Measurements from ENCODE around the gene RGS3.

Gene RGS3

DNA sequence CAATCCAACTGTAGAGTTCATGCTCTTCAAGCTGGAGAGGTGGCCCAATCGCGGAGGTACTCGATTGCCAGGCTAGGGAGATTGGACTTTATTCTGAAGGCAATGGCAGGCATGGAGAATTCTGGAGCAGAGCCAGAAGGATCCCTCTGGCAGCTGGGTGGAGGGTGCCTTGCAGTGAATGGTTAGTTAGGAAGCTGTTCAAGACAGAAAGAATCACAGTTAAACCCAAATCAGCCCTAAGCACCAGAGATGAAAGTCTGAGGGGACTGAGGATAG, 182.4 kb downstream of the RGS3 start:
- FAIRE-seq (no peak), DNase-seq (ENCODE audit: insufficient read length, low spot score) (no peak)
- TF ChIP-seq, protein P1, sequence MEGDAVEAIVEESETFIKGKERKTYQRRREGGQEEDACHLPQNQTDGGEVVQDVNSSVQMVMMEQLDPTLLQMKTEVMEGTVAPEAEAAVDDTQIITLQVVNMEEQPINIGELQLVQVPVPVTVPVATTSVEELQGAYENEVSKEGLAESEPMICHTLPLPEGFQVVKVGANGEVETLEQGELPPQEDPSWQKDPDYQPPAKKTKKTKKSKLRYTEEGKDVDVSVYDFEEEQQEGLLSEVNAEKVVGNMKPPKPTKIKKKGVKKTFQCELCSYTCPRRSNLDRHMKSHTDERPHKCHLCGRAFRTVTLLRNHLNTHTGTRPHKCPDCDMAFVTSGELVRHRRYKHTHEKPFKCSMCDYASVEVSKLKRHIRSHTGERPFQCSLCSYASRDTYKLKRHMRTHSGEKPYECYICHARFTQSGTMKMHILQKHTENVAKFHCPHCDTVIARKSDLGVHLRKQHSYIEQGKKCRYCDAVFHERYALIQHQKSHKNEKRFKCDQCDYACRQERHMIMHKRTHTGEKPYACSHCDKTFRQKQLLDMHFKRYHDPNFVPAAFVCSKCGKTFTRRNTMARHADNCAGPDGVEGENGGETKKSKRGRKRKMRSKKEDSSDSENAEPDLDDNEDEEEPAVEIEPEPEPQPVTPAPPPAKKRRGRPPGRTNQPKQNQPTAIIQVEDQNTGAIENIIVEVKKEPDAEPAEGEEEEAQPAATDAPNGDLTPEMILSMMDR (IDR thresholded peaks at IDR 0.05; ENCODE audit: insufficient read depth, missing control alignments) = no peak

DNA sequence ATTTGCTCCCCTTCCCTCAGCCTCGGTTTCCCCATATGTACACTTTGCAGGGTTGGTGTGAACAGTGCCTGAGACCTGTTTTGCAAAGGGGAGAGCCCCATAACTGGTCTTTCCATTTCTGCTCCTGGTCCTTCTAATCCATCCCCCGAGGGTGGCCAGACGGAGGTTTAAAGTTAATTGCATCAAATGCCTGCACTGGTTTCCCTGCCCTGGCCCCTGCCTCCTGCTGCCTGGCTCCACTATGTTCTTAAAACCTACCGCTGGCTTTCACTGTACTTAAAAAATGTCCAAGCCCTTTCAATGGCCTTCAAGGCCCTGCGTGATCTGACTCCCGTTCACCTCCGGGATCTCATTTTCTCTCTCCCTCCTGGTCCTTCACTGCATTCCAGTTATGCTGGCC, 183.0 kb downstream of the RGS3 start:
- no peak for DNase-seq (ENCODE audit: insufficient read length, low spot score)
- FAIRE-seq = no peak

More for the DNA sequence above, 183.0 kb downstream of the RGS3 start:
- TF ChIP-seq, protein P1 (IDR thresholded peaks at IDR 0.05; ENCODE audit: insufficient read depth, missing control alignments) = no peak
